Parathyroid adenoma (tissue), 2 donors: ENCODE data around the gene TEX22.
A peak's percentile ranks its signal among the peaks of the same experiment; 100 is the strongest.

Source experiments
- H2AFZ ChIP-seq: fragments of 300-600 bp; sonication (generic); one replicate; pipeline ENCODE4 v1.7.0; 2017; ENCODE audit warnings: antibody characterized with exemption, mild to moderate bottlenecking
- H3K27ac ChIP-seq: fragments of 300-600 bp; sonication (generic); one replicate; pipeline ENCODE4 v1.7.0; 2017
- H3K27me3 ChIP-seq: fragments of 300-600 bp; sonication (generic); one replicate; pipeline ENCODE4 v1.7.0; 2017; ENCODE audit warnings: low read length; ENCODE audit not compliant: control insufficient read depth, insufficient read depth
- H3K36me3 ChIP-seq: fragments of 300-600 bp; sonication (generic); one replicate; pipeline ENCODE4 v1.7.0; 2017; ENCODE audit warnings: low read length; ENCODE audit not compliant: control insufficient read depth, insufficient read depth
- H3K4me1 ChIP-seq: fragments of 300-600 bp; sonication (generic); one replicate; pipeline ENCODE4 v1.7.0; 2017; ENCODE audit warnings: control low read depth
- H3K4me2 ChIP-seq: fragments of 300-600 bp; sonication (generic); one replicate; pipeline ENCODE4 v1.7.0; 2017; ENCODE audit warnings: low read length
- H3K4me3 ChIP-seq: fragments of 300-600 bp; sonication (generic); one replicate; pipeline ENCODE4 v1.7.0; 2017; ENCODE audit warnings: low read depth, low read length
- H3K79me2 ChIP-seq: fragments of 300-600 bp; sonication (generic); one replicate; pipeline ENCODE4 v1.7.0; 2017; ENCODE audit warnings: control low read depth
- H3K9ac ChIP-seq: fragments of 300-600 bp; sonication (generic); one replicate; pipeline ENCODE4 v1.7.0; 2017; ENCODE audit warnings: mild to moderate bottlenecking
- H3K9me3 ChIP-seq: fragments of 300-600 bp; sonication (generic); one replicate; pipeline ENCODE4 v1.7.0; 2017; ENCODE audit warnings: low read length; ENCODE audit not compliant: control insufficient read depth
- CTCF ChIP-seq: fragments of 300-600 bp; sonication (generic); IDR thresholded peaks from one replicate; pipeline ENCODE4 v1.7.0; 2017; ENCODE audit warnings: antibody characterized with exemption, mild to moderate bottlenecking
- donor health status: primary hyperparathyroidism.

TEX22 gene

GRCh38 chr14:105351410-105351809 lies 46.9 kb upstream of the TEX22 start:
- H3K4me3 ChIP-seq: no peak overlapping the region
- H3K9ac ChIP-seq: no peak overlapping the region
- TF ChIP-seq CTCF: no peak

GRCh38 chr14:105351920-105352851 lies 46.2 kb upstream of the TEX22 start:
- H3K9ac ChIP-seq: no peak overlapping the region

More at GRCh38 chr14:105351410-105351809, 46.9 kb upstream of the TEX22 start:
- Histone ChIP-seq H3K36me3 (no peaks in the 10 kb centered on the region), H3K9me3 (no peaks in the 10 kb centered on the region), H3K27ac (no peak overlapping the region), H3K4me1 (peaks cover 3% of the 10 kb centered on the region), H3K4me2 (no peak overlapping the region), H2AFZ (no peak overlapping the region), H3K27me3 (no peaks in the 10 kb centered on the region), H3K79me2 (peaks cover 7% of the 10 kb centered on the region)

GRCh38 chr14:105353136-105353535 lies 45.2 kb upstream of the TEX22 start:
- H3K27ac ChIP-seq: no peak overlapping the region
- peaks cover 7% of the 10 kb centered on the region for H3K79me2 ChIP-seq
- H3K4me3 ChIP-seq: no peak overlapping the region
- no peak for TF ChIP-seq CTCF
- no peaks in the 10 kb centered on the region for H3K36me3 ChIP-seq
- no peak overlapping the region for H3K4me2 ChIP-seq
- no peak overlapping the region for H2AFZ ChIP-seq
- H3K9me3 ChIP-seq: no peaks in the 10 kb centered on the region
- no peaks in the 10 kb centered on the region for H3K27me3 ChIP-seq
- no peak overlapping the region for H3K9ac ChIP-seq
- peaks cover 3% of the 10 kb centered on the region for H3K4me1 ChIP-seq

More at GRCh38 chr14:105351920-105352851, 46.2 kb upstream of the TEX22 start:
- H3K4me2 ChIP-seq: no peak overlapping the region
- peaks cover 3% of the 10 kb centered on the region for H3K4me1 ChIP-seq
- H3K36me3 ChIP-seq: no peaks in the 10 kb centered on the region
- no peaks in the 10 kb centered on the region for H3K27me3 ChIP-seq
- peak; percentile 90 for TF ChIP-seq CTCF
- H3K27ac ChIP-seq: peak overlapping the region; percentile 33
- H3K79me2 ChIP-seq: peaks cover 7% of the 10 kb centered on the region
- no peaks in the 10 kb centered on the region for H3K9me3 ChIP-seq
- no peak overlapping the region for H3K4me3 ChIP-seq
- H2AFZ ChIP-seq: no peak overlapping the region

GRCh38 chr14:105354541-105354940 lies 43.8 kb upstream of the TEX22 start:
- H3K4me3 ChIP-seq: no peak overlapping the region
- no peak overlapping the region for H3K4me2 ChIP-seq
- H3K4me1 ChIP-seq: peaks cover 3% of the 10 kb centered on the region
- H3K36me3 ChIP-seq: no peaks in the 10 kb centered on the region
- TF ChIP-seq CTCF: no peak
- no peak overlapping the region for H3K9ac ChIP-seq
- H2AFZ ChIP-seq: no peak overlapping the region
- no peaks in the 10 kb centered on the region for H3K9me3 ChIP-seq
- no peaks in the 10 kb centered on the region for H3K27me3 ChIP-seq
- peaks cover 7% of the 10 kb centered on the region for H3K79me2 ChIP-seq
- H3K27ac ChIP-seq: no peak overlapping the region
